Stimulated activated naive CD4-positive, alpha-beta T cell (primary cell): ENCODE results near the gene GALK1.
A peak's percentile ranks its signal among the peaks of the same experiment; 100 is the strongest.
"Not testable (repeated sequence)": the region's sequence is repeated elsewhere in the genome, so short reads cannot be mapped to it uniquely, and the experiment has no call there.

ENCODE experiments used
- DNase-seq, 6 experiments: peaks; one replicate each; lab custom pipeline; 2025; lab: John Stamatoyannopoulos, UW

The GALK1 gene

DNA sequence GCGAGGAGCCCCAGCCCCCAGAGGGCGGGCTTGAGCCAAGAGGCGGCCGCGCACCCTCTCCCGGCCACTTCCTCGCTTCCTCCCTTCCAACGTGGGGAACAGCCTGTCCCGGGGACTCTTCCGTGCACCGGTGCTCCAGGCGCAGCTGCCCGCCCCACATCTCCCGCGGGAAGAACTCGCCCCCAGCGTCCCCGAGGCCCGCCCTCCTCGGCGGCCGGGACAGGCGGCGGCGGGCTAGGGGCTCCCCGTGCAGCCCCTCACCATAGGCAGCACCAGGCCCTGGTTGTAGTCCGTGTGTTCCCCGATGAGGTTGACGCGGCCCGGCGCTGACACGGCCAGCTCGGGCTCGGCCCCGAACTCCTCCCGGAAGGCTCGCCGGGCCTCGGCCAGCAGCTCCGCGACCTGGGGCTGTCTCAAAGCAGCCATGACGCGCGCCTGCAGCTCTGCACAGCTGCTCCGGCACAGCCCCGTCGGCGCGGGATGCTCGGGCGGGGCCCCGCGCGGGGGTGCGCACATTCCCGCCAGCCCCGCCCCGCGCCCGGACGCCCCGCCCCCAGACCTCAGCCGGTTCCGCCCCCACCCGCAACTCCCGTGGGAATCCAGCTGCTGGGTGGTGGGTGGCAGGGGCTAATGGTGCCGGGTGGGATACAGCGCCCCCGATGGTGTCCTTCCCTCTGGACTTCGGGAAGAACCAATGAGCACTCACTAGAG lies at the start of gene GALK1:
GALK1 (minus strand) TSS at position 482 of the 711 bp plus-strand sequence; CDS start at position 426, 56 bp downstream.
- peak; percentile 47 to 71 (median 65) for DNase-seq

DNA sequence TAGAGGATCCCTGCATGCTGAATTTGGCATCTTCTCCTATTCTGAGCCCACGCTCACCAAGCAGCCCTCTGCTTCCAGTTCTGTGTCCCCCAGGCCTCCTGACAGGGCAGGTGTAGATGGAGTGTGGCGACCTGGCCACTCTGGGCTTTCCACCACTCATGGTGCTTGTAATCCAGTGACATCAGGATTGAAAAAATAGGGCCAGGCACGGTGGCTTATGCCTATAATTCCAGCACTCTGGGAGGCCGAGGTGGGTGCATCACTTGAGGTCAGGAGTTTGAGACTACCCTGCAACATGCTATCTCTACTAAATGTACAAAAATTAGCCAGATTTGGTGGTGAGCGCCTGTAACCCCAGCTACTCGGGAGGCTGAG lies 49.0 kb upstream of the GALK1 start:
- DNase-seq: no peak

DNA sequence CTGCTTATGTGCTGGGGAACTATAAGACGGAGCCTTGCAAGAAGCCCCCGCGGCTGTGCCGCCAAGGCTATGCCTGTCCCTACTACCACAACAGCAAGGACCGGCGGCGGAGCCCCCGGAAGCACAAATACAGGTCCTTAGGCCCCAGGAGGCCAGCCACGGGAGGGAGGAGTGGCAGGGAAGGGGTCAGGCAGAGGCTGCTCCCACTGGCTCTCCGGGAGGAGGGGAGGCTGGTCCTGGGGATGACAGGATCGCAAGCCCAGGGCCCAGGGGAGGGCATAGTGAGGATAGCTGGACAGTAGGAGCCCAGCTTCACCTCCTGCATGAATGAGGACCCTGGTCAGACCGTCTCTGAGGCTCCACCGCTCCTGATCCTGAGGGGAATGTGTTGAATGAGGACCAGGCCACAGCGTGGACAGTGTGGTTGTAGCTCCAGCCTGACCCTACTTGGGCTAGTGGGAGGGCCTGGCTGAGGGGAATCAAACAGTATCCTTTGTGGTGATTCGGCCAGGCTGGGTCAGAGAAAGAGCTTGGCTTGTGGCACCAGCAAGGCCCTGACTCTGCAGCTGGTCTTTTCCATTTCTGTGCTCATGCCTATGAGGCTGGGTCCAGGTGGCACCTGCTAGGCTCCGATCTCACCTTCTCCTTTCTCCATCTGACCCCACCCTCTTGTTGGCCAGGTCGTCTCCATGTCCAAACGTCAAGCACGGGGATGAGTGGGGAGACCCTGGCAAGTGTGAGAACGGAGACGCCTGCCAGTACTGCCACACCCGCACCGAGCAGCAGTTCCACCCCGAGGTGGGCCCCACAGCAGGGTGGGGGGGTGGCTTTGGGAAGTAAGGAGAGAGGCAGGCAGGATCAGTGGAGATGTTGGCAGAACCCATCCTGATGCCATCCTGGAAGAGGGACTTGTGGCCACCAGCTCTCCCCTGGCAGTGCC lies 48.4 kb upstream of the GALK1 start:
- DNase-seq: no peak

DNA sequence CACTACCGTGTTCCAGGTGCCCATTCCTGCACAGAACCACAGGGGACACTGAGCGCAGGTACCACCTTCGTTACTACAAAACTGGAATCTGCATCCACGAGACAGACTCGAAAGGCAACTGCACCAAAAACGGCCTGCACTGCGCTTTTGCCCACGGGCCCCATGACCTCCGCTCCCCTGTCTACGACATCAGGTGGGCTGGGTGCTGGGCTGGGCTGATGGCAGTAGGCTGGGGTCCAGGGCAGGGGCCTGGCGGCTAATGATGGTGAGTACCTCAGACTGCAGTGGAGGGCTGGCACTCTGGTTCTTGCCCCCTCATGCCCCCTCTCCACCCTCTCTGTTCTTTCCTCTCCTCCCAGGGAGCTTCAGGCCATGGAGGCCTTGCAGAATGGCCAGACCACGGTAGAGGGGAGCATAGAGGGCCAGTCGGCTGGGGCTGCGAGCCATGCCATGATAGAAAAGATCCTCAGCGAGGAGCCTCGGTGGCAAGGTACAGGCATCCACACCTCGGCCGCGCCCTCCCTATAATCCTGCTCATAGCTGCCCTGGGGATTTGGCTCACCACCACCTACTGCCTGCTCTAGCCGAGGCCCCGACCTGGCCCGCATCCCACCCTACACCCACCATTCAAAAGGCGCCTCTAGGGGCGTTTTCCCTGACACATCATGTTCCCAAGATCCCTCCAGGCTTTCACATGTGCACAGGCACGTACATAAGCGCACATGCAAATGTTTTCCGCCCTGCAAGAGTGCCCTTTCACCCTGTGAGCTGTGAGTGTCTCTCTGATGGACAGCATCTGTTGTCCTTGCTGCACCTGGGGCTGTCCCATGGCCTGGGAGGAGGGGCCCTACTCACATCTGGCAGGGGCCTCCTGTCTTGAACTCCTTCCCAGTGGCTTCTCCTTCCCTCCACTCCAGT lies 47.4 kb upstream of the GALK1 start:
- DNase-seq: no peak

DNA sequence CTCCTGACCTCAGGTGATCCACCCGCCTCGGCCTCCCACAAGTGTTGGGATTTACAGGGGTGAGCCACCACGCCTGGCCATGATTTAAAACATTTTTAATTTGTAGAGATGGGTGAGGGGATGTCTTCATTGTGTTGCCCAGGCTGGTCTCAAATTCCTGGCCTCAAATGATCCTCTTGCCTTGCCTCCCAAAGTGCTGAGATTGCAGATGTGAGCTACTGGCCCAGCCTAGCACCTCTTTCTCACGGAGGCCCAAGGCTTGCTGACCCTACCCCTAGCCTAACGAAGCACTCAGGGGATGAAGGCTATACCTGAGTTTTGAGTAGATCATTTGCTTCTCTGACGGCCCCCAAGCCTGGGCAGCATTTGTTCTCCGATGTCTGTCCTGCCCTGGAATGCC lies 46.2 kb upstream of the GALK1 start:
- DNase-seq: no peak

DNA sequence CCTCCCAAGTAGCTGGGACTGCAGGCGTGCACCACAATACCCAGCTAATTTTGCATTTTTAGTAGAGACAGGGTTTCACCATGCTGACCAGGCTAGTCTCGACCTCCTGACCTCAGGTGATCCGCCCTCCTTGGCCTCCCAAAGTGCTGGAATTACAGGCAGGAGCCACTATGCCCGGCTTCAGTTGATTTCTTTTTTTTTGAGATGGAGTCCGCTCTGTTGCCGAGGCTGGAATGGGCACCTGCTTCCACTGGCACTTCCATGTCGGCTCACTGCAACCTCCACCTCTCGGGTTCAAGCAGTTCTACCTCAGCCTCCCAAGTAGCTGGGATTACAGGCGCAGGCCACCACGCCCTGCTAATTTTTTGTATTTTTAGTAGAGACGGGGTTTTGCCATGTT lies 45.8 kb upstream of the GALK1 start:
- not testable (repeated sequence) for DNase-seq

DNA sequence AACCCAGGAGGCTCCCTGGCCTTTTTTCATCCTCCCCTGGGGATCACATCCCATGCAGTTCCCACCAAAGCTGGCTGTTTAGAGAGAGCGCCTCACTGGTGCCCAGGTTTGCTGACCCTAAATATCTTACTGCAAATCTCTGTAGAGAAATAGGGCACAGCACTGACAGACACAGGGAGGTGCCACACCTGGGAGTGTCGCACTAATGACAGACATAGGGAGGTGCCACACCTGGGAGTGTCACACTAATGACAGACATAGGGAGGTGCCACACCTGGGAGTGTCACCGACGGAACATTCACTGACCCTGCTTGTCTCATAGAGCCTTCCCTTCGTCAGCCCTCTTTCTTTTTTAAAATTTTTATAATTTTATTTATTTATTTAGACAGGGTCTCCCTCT lies 45.2 kb upstream of the GALK1 start:
- DNase-seq: no peak

DNA sequence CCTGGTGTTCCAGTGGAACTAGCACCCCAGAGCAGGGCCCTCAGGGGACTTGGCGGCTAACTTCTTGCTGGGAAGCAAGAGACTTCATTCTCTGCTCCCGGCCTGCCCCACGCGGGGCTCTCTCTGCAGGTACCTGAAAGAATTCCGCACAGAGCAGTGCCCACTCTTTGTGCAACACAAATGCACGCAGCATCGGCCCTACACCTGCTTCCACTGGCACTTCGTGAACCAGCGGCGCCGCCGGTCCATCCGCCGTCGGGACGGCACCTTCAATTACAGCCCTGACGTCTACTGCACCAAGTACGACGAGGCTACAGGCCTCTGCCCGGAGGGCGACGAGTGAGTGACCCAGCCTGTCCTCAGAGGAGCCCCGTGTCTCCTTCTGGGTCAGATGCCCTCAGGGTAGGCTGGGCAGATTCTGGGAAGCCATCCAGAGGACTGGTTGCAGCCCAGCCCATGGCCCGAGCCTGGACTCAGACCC lies 44.7 kb upstream of the GALK1 start:
- no peak for DNase-seq

DNA sequence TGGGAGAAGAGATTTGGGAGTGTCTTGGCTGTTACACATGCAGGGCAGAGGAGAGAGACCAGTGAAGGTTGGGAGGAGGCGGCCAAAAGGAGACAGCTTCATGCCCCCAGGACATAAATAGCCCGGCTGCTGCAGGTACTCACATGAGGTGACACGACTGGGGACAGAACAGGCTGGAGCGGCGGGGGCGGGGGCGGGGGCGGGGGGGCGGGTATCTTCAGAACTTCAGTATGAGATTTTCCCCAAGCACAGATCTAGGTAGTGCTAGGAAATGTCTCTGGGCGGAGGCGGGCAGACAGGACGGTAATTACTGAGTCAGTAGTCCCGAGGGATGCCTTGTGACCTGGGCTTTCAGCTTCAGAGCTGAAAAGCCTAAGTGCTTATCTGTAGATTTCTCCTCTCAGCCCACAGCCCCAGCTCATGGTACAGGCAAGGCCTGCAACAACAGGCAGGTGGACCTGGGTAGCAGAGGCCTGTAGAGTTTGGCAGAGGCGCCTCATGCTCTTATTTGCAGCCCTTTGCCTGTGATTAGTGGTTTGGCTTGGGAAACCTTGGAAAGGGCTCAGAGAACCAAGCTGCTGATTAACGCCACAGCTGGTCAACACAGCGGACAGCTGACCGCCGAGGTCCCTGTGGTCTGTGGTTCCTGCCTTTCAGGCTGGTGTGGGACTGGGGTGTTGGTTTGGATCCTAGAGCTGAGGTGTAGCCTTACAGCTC lies 44.1 kb upstream of the GALK1 start:
- no peak for DNase-seq

DNA sequence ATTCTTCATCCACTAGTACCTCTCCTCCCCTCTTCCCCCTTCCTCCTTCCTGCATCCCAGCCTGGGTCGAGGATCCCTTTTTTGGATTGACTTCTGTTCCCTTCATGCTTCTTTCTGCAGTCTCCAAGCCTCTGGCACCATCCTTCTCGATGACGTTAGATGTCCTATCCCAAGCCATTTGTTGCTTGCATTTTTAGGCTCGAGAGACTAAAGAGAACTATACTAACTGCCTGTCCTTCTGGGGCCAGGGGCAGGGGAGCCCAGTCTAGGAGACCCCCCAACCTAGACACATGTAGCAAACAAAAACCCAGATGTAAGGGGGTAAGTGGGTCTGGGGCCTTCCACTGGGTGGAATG lies 43.5 kb upstream of the GALK1 start:
- no peak for DNase-seq

DNA sequence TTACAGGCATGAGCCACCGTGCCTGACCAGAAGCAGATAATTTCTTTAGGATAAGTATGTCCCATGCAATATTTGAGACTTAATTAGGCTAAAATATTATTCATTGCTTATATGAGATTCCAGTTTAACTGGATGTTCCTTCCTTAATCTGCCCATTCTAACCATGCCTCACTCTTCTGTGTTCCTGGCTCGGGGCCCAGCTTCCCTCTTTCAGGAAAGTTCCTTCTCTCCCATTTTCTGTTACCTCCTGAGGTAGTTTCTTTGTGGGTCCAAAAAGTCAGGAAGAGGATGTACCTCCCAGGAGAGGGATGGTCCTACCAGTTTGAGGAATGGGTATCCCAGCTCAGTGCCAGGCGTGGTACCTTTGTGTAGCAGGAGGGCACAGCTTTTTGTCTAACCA lies 42.9 kb upstream of the GALK1 start:
- DNase-seq: no peak

DNA sequence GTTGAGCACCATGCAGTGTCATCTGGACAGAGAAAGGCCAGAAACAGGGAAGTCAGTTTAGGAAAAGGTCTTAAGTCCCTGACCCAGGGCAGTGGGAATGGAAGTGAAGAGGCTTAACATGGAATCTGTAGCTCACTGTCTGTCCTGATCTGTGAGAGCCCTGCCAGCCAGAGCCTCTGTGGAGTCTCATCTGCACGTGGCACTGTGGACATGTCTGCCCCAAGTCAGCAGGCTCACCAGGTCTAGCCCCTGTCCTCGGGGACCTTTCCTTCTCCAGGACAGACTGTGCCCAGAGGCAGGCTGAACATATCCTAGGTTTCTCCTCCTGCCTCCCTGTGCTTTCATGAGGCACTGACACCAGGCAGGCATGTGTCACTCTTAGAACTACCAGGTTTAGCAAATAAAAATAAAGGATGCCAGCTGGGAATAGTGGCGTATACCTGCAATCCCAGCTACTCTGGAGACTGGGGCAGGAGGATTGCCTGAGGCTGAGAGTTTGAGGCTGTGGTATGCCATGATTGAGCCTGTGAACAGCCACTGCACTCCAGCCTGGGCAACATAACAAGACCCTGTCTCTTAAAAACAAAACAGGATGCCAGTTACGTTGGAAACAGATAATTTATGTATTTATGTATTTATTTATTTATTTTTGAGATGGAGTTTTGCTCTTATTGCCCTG lies 42.0 kb upstream of the GALK1 start:
- no peak for DNase-seq

DNA sequence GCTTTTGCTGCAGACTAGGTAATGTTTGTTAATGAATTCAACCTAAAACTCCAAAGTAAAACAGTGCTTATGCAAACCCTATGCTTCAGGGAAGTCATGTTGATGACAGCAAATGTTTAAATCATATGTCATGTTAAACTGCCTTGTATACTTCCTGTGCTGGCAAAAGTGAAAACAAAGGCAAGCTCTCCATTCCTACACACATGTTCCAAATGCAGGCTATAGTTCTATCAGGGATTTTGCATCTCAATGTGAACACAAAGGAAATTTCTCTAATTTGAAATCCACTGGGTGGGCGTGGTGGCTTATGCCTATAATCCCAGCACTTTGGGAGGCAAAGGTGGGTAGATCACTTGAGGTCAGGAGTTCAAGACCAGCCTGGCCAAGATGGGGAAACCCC lies 38.9 kb upstream of the GALK1 start:
- DNase-seq: no peak

DNA sequence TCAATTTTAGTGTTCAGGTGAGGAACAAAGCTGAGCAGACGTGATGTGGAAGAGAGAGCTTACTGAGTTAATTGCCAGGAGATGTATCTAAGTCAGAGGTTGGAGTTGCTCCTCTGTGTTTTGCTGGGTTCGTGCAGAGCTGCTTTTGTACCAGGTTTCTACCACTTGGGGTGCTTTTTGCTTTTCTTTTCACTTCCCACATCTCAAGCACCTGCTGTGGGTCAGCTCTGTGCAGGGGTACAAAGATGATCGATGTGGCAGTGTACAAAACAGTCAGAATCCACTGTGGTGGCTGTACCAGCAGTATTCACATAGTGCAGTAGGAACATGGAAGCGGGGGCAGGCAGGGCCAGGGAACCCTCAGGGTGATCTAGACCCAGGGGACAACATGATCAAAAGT lies 34.4 kb upstream of the GALK1 start:
- no peak for DNase-seq

DNA sequence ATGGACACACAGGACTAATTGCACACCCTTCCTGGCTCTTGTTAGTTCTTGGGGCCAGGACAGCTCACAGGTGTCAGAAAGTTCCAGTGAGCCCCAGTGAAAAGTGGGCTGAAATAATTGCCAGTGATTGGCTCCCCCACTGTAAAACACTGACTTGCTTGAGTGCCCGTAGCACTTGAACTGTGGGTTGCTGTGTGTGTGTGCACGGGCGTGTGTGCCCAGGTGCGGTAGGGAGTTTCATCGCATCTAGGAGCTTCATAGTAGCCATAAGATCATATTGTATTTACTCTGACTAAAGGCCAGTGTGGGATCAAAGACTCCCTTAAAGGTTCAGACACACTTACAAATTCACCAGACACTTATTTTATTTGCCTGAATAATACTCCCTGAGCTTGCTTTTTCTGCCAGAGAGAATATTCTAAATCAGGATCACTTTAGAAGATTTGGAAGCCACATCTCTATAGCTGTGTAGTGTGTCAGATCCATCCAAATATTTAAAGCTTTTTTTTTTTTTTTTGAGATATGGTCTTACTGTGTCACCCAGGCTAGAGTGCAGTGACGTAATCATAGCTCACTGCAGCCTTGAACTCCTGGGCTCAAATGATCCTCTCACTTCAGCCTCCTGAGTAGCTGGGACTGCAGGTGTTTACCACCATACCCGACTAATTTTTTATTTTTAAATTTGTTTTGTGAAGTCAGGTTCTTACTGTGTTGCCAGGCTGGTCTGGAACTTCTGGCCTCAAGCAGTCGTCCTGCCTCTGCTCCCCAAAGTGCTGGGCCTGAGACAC lies 31.0 kb upstream of the GALK1 start:
- no peak for DNase-seq

DNA sequence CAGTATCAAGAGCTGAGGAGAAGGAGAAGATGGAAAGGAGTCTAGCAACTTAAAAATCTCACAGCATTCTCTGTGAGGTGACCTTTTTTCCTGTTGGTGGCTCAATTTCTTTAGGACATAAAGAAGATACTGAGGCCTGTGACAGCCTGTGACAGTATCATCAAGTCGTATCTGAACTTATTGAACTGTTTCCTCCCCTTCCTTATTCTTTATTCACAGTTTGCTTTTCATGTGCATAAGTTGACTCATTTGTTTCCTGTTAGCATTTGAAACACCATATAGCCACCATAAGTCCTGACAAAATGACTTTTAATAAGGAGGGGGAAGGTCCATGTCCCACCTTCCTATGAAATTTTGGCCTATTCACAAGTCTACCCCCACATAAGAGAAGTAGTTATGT lies 28.5 kb upstream of the GALK1 start:
- no peak for DNase-seq

DNA sequence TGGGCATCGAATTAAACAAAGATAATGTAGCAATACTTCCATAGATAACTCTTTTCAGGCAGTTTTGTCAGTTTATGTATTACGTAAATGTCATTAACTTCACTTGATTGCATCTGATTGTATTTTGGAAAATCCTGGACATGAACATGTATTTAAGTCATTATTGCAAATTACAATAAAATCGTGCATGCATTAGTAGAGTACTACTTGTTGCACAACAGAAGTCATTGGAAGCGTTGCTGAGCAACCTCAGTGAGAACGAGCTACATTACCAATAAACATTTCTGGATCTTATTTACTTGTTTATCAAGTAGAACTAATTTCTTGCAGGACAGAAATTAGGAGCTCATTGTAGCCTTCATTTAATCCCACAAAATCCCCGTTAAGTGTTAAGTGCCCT lies 26.3 kb upstream of the GALK1 start:
- DNase-seq: no peak

DNA sequence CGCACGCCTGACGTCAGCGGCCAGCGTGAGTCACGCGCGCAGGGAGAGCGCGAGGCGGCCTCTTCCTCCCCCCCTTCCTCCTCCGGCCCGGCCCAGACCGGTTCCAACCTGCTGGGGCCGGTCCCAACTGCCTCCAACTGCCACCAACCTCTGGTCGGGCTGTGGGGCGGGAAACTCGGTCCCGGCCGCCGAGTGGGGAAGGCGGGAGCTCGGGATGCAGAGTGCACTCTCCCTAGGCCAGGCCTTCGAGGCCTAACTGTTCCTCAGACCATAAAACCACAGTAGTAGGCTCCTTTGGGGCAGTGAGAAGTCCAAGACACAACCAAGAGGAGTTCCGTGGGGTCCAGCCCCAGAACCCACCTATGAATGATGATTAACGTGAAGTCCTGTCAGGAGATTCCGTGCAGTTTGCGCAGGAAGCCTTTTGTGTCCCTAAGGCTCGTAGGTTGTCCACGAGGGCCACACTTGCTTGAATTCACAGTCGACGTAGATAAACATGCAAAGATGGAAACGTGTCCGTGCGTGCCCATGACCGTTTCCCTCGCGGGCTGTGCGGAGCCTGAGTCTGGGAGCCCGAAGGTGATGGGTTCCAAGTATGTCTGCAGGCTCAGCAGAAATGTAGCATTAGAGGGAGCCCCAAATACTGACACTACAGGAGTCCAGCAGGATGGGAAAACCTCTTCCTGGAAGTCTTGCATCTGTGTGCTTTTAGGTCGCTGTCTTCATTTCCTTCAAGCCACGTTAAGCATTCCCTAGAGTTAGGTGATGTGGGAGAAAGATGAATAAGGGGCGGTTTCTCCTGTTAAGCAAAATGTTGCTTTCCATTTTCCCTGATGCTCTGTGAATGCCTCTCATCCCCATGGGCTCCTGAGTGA lies 20.3 kb upstream of the GALK1 start:
- peak in 3 of 6 experiments; percentile 40 to 96 (median 61) for DNase-seq

DNA sequence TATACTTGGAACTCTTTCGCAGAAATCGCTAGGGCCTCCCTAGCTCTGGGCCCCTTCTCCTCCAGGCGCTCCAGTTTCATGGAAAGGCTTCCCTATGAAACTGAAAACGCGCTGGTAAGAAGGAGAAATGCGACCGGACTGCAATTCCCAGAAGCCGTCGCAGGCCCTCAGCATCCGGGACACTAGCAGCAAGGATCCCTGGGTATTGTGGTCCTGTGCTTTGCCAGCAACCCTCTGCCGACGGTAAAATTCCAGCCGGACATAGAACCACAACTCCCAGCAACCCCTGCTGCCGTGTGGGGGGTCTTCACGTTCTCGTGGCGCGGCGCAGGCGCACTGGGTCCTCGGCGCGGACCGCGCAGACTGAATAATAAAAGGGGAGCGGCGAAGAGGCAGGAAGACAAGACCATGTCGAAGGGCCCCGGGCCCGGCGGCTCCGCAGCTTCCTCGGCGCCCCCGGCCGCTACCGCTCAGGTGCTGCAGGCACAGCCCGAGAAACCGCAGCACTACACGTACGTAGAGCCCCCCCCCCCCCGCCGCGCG lies 19.6 kb upstream of the GALK1 start, which contains the start of gene UNK:
UNK (plus strand) TSS at position 334 of the 543 bp plus-strand sequence; CDS start at position 409, 75 bp downstream.
- peak; percentile 94 to 100 (median 98) for DNase-seq
